Peyer's patch (tissue), 4 donors: ENCODE data around the gene OR3A3.

Experiments used
- POLR2A ChIP-seq, 2 donors: fragments of 450-650 bp; IDR thresholded peaks; one replicate each; pipeline ENCODE4 v1.5.1; 2017; ENCODE audit warnings: antibody characterized with exemption in 2 of 2, mild to moderate bottlenecking in 2 of 2, moderate library complexity in 2 of 2
- TF ChIP-seq, protein P1 (sequence below), 6 experiments: fragments of 450-650 bp in 4 of 6; fragments of 200-600 bp in 2 of 6; sonication (generic) in 1 of 6; IDR thresholded peaks; one replicate each; pipeline ENCODE4 v1.5.1; 2017 to 2019; ENCODE audit warnings: antibody characterized with exemption in 6 of 6, mild to moderate bottlenecking in 3 of 6, moderate library complexity in 1 of 6

DNA sequence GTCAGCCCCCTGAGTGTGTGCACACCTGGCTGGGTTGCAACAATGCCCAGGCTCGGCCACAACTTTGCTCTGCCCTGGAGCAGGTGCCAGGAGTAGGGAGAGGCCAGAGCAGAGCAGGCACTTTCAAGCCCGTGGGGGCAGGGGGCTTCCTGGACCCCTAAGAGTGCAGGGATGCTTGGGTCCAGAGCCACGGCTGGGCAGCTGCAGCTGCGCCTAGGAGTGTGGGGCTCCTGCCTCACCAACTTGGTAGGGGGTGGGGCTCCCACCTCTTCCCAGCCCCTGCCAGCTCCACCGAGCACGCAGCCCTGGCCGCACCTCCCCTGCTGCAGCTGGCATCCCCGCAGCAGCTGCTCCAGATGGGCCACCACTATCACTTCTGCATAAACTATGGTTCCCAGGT lies 32.8 kb upstream of the OR3A3 start:
- TF ChIP-seq, protein P1, sequence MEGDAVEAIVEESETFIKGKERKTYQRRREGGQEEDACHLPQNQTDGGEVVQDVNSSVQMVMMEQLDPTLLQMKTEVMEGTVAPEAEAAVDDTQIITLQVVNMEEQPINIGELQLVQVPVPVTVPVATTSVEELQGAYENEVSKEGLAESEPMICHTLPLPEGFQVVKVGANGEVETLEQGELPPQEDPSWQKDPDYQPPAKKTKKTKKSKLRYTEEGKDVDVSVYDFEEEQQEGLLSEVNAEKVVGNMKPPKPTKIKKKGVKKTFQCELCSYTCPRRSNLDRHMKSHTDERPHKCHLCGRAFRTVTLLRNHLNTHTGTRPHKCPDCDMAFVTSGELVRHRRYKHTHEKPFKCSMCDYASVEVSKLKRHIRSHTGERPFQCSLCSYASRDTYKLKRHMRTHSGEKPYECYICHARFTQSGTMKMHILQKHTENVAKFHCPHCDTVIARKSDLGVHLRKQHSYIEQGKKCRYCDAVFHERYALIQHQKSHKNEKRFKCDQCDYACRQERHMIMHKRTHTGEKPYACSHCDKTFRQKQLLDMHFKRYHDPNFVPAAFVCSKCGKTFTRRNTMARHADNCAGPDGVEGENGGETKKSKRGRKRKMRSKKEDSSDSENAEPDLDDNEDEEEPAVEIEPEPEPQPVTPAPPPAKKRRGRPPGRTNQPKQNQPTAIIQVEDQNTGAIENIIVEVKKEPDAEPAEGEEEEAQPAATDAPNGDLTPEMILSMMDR (IDR thresholded peaks at IDR 0.05), result no peak
- no peak for TF ChIP-seq POLR2A (IDR thresholded peaks at IDR 0.05)
